Measurements from ENCODE around the gene LYZL1.
"Not testable (repeated sequence)": the region's sequence is repeated elsewhere in the genome, so short reads cannot be mapped to it uniquely, and the experiment has no call there.

Gene LYZL1

DNA sequence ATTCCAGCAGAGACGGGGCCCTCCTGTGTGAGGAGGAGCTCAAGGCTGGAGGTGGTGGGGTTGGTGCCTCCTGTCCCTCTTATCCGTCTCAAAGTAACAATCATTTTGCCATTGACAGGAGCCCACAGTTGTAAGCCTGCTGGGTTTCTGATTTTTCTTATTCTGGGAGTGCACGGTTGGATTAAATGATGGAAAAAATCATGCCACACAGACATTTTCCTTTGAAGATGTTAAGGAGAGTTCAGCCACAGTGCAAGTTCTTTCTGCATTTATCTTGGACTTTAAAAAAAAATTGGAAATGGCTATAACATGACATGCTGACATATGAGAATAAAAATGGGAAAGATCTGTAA, 8.4 kb upstream of the LYZL1 start:
- no peaks in the 10 kb centered on the region for H3K4me1 ChIP-seq (ENCODE audit: control insufficient read depth, insufficient read depth, low read length)
- H3K36me3 ChIP-seq (ENCODE audit: control insufficient read depth in 2 of 2, insufficient read depth in 2 of 2, low read length in 2 of 2) = no peaks in the 10 kb centered on the region
- H3K9ac ChIP-seq (ENCODE audit: low read length in 2 of 2) = no peak overlapping the region
- no peaks in the 10 kb centered on the region for H3K9me3 ChIP-seq (ENCODE audit: control insufficient read depth in 2 of 2, low read length in 2 of 2)
- no peak overlapping the region for H3K27ac ChIP-seq (ENCODE audit: low read length)
- no peak overlapping the region for H3K4me3 ChIP-seq (ENCODE audit: low read length in 2 of 2)
- H3K27me3 ChIP-seq (ENCODE audit: control insufficient read depth in 1 of 2, insufficient read depth in 2 of 2, low read length in 2 of 2) = no peaks in the 10 kb centered on the region

DNA sequence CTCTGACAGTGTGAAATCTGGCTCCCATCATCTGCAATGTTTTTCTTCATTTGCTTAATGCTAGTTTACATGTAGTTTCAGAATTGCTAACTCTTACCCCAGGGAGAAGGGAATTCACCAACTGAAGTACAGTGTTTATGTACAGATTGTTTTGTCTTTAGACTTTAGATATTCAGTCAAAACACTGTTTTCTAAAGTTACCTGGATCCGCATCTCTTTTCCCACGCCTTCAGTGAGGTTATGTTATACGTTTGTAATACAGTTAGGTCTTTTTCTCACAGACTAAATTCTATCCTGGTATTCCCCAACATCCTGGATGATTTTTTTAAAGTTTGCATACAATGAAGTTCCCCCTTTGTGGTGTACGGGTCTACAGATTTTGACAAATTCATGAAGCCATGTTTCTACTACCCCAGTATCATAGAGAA, 3.2 kb upstream of the LYZL1 start:
- no peaks in the 10 kb centered on the region for H3K9me3 ChIP-seq (ENCODE audit: control insufficient read depth in 2 of 2, low read length in 2 of 2)
- no peak overlapping the region for H3K9ac ChIP-seq (ENCODE audit: low read length in 2 of 2)
- no peak overlapping the region for H3K27ac ChIP-seq (ENCODE audit: low read length)
- H3K27me3 ChIP-seq (ENCODE audit: control insufficient read depth in 1 of 2, insufficient read depth in 2 of 2, low read length in 2 of 2) = no peaks in the 10 kb centered on the region
- H3K4me3 ChIP-seq (ENCODE audit: low read length in 2 of 2) = no peak overlapping the region
- no peaks in the 10 kb centered on the region for H3K4me1 ChIP-seq (ENCODE audit: control insufficient read depth, insufficient read depth, low read length)
- no peaks in the 10 kb centered on the region for H3K36me3 ChIP-seq (ENCODE audit: control insufficient read depth in 2 of 2, insufficient read depth in 2 of 2, low read length in 2 of 2)

DNA sequence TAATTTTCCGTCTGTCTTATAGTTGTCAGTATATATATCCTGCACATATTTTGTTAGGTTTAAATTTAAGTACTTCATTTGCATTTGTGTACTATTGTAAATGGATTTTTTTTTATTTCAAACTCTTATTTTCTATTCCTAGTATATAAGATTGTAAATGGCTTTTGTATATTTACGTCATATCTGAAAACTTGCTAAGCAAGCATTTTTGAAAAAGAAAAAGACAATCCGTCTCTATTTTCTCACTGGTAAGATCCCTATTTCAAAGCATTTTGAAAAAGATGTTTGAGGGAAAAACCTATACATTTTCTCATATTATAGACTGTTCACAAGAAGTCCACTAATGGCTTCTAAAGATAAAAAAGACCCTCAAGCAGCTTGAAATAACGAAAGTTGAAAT, 1.2 kb upstream of the LYZL1 start:
- Histone ChIP-seq H3K36me3 (ENCODE audit: control insufficient read depth in 2 of 2, insufficient read depth in 2 of 2, low read length in 2 of 2) (no peaks in the 10 kb centered on the region), H3K4me3 (ENCODE audit: low read length in 2 of 2) (no peak overlapping the region), H3K9ac (ENCODE audit: low read length in 2 of 2) (no peak overlapping the region), H3K27me3 (ENCODE audit: control insufficient read depth in 1 of 2, insufficient read depth in 2 of 2, low read length in 2 of 2) (no peaks in the 10 kb centered on the region), H3K27ac (ENCODE audit: low read length) (no peak overlapping the region), H3K9me3 (ENCODE audit: control insufficient read depth in 2 of 2, low read length in 2 of 2) (no peaks in the 10 kb centered on the region), H3K4me1 (ENCODE audit: control insufficient read depth, insufficient read depth, low read length) (no peaks in the 10 kb centered on the region)

GRCh38 chr10:29291561-29291960, 2.7 kb downstream of the LYZL1 start:
- H3K27me3 ChIP-seq (ENCODE audit: control insufficient read depth in 1 of 2, insufficient read depth in 2 of 2, low read length in 2 of 2); H3K4me1 ChIP-seq (ENCODE audit: control insufficient read depth, insufficient read depth, low read length); H3K9me3 ChIP-seq (ENCODE audit: control insufficient read depth in 2 of 2, low read length in 2 of 2); H3K36me3 ChIP-seq (ENCODE audit: control insufficient read depth in 2 of 2, insufficient read depth in 2 of 2, low read length in 2 of 2); H3K9ac ChIP-seq (ENCODE audit: low read length in 2 of 2); H3K27ac ChIP-seq (ENCODE audit: low read length); H3K4me3 ChIP-seq (ENCODE audit: low read length in 2 of 2): not testable (repeated sequence)

- not testable (repeated sequence) for H3K27me3 ChIP-seq (ENCODE audit: control insufficient read depth in 1 of 2, insufficient read depth in 2 of 2, low read length in 2 of 2); H3K4me1 ChIP-seq (ENCODE audit: control insufficient read depth, insufficient read depth, low read length); H3K27ac ChIP-seq (ENCODE audit: low read length); H3K9ac ChIP-seq (ENCODE audit: low read length in 2 of 2); H3K4me3 ChIP-seq (ENCODE audit: low read length in 2 of 2); H3K36me3 ChIP-seq (ENCODE audit: control insufficient read depth in 2 of 2, insufficient read depth in 2 of 2, low read length in 2 of 2); H3K9me3 ChIP-seq (ENCODE audit: control insufficient read depth in 2 of 2, low read length in 2 of 2)
Observed at GRCh38 chr10:29292406-29292805, 3.5 kb downstream of the LYZL1 start.

DNA sequence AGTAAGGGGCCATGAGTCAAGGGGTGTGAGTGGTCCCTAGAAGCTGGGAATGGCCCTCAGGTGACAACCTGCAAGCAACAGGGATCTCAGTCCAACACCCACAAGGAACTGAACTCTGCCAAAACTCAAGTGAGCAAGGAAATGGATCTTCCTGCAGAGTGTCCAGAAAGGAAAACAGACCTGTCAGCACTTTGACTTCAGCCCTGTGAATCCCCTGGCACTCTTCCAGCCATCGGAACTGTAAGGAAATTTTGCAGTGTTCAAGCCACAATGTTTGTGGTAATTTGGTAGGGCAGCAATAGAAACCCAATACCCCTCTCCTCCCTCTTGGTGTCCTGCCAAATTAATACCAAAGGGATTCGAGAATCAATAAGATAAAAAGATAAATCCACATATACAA, 6.9 kb downstream of the LYZL1 start:
- no peak overlapping the region for H3K9ac ChIP-seq (ENCODE audit: low read length in 2 of 2)
- H3K27ac ChIP-seq (ENCODE audit: low read length) = no peak overlapping the region
- no peaks in the 10 kb centered on the region for H3K4me1 ChIP-seq (ENCODE audit: control insufficient read depth, insufficient read depth, low read length)
- H3K4me3 ChIP-seq (ENCODE audit: low read length in 2 of 2) = no peak overlapping the region
- peaks cover 6 to 15% of the 10 kb centered on the region in 2 donors for H3K9me3 ChIP-seq (ENCODE audit: control insufficient read depth in 2 of 2, low read length in 2 of 2)
- no peaks in the 10 kb centered on the region for H3K27me3 ChIP-seq (ENCODE audit: control insufficient read depth in 1 of 2, insufficient read depth in 2 of 2, low read length in 2 of 2)
- H3K36me3 ChIP-seq (ENCODE audit: control insufficient read depth in 2 of 2, insufficient read depth in 2 of 2, low read length in 2 of 2) = no peaks in the 10 kb centered on the region

DNA sequence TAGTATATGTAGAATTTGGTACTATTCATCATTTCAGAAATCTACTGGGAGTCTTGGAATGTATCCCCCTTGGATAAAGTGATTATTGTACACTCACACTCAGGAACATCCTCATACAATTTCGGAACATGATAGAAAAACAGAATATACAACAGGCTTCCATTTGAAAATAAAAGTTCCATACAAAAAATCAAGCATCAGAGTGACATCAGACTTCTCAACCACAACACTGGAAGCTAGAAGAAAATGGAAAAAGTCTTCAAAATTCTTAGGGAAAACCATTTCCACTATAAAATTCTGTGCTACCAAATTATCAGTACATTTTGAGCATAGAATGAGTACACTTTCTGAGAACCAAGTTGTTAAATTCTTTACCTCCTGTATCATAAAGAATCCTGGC, 8.8 kb downstream of the LYZL1 start:
- Histone ChIP-seq H3K4me1 (ENCODE audit: control insufficient read depth, insufficient read depth, low read length) (no peaks in the 10 kb centered on the region), H3K9ac (ENCODE audit: low read length in 2 of 2) (no peak overlapping the region), H3K27ac (ENCODE audit: low read length) (no peak overlapping the region), H3K4me3 (ENCODE audit: low read length in 2 of 2) (no peak overlapping the region), H3K36me3 (ENCODE audit: control insufficient read depth in 2 of 2, insufficient read depth in 2 of 2, low read length in 2 of 2) (no peaks in the 10 kb centered on the region), H3K9me3 (ENCODE audit: control insufficient read depth in 2 of 2, low read length in 2 of 2) (peaks cover 6 to 19% of the 10 kb centered on the region in 2 donors), H3K27me3 (ENCODE audit: control insufficient read depth in 1 of 2, insufficient read depth in 2 of 2, low read length in 2 of 2) (no peaks in the 10 kb centered on the region)

DNA sequence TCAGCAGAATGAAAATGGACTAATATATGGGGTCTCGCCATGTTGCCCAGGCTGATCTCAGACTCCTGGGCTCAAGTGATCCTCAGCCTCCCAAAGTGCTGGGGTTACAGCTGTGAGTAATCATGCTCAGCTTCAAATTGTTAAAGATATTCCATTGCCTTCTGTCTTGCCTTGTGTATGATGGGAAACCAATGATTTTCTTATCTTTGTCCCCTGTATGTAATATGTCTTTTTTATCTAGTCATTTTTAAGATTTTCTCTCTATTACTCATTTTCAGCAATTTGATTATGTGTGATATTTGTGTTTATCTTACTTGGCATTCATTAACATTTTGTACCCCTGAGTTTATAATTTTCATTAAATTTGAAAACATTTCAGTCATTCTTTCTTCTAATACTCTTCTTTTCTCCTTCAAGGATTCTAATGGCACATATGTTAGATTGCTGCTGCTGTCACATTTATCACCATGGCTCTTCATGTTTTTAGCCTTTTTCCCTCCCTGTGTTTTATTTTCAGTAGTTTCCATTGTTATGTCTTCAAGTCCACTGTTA, 12.6 kb downstream of the LYZL1 start:
- no peak overlapping the region for H3K4me3 ChIP-seq (ENCODE audit: low read length in 2 of 2)
- H3K4me1 ChIP-seq (ENCODE audit: control insufficient read depth, insufficient read depth, low read length) = no peaks in the 10 kb centered on the region
- H3K36me3 ChIP-seq (ENCODE audit: control insufficient read depth in 2 of 2, insufficient read depth in 2 of 2, low read length in 2 of 2) = no peaks in the 10 kb centered on the region
- no peak overlapping the region for H3K9ac ChIP-seq (ENCODE audit: low read length in 2 of 2)
- no peaks in the 10 kb centered on the region for H3K27me3 ChIP-seq (ENCODE audit: control insufficient read depth in 1 of 2, insufficient read depth in 2 of 2, low read length in 2 of 2)
- H3K9me3 ChIP-seq (ENCODE audit: control insufficient read depth in 2 of 2, low read length in 2 of 2) = peaks cover 0 to 12% of the 10 kb centered on the region in 2 donors
- H3K27ac ChIP-seq (ENCODE audit: low read length) = no peak overlapping the region

DNA sequence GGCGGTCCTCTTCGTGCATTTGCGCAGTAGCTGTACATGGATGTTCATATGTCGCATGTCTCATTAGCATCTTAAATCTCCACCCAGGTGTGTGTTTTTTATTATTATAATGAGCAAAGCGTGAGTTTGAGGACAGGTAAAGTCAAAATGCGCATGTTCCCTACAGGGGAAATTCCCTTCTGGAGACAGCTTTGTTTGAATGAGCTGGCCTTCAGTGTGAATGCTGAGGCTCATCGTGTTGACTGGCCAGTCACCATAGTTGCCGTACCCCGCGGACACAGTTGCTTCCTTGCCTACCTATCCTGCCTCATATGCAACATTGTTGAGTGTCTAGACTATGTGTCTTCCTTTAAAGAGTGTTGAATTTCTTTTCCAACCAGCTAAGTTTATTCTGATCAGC, 13.6 kb downstream of the LYZL1 start:
- no peaks in the 10 kb centered on the region for H3K36me3 ChIP-seq (ENCODE audit: control insufficient read depth in 2 of 2, insufficient read depth in 2 of 2, low read length in 2 of 2)
- no peak overlapping the region for H3K4me3 ChIP-seq (ENCODE audit: low read length in 2 of 2)
- H3K4me1 ChIP-seq (ENCODE audit: control insufficient read depth, insufficient read depth, low read length) = no peaks in the 10 kb centered on the region
- no peak overlapping the region for H3K9ac ChIP-seq (ENCODE audit: low read length in 2 of 2)
- no peak overlapping the region for H3K27ac ChIP-seq (ENCODE audit: low read length)
- H3K9me3 ChIP-seq (ENCODE audit: control insufficient read depth in 2 of 2, low read length in 2 of 2) = peaks cover 0 to 12% of the 10 kb centered on the region in 2 donors
- H3K27me3 ChIP-seq (ENCODE audit: control insufficient read depth in 1 of 2, insufficient read depth in 2 of 2, low read length in 2 of 2) = no peaks in the 10 kb centered on the region

DNA sequence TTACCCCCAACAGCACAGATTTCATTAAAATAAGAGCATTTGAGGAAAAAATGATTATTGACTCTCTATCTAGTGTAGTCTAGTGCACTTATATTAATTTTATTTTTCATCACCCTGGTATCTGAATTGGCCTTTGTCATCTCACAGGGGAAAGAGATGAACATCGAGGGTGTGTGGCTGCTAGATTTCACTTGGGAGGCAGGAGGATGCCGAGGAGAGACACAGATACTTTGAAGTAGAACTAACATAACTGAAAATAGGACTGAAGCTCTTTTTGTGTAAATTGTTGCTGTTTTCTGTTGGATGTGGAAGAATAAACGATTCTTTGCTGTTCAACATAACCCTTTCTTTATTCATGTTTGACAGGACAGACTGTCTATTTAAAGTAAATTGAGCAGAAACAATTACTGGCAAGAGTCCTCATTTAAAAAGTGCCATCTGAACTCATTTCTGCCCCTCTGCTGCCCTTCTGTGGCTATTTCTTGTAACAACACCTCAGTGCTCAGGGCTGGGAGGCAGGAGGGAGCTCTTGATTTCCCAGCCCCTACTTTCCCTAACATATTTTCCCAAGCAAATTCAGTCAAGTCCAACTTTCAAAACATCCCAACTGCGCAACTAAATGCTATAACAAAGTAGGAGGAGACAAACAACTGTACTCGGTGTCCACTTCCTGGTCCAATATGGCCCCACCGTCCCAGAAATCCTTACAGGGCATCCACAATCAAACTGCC, 15.6 kb downstream of the LYZL1 start:
- Histone ChIP-seq H3K27ac (ENCODE audit: low read length) (no peak overlapping the region), H3K36me3 (ENCODE audit: control insufficient read depth in 2 of 2, insufficient read depth in 2 of 2, low read length in 2 of 2) (no peaks in the 10 kb centered on the region), H3K9ac (ENCODE audit: low read length in 2 of 2) (peak overlapping the region in 1 of 2 donors; percentile 51), H3K27me3 (ENCODE audit: control insufficient read depth in 1 of 2, insufficient read depth in 2 of 2, low read length in 2 of 2) (peaks cover 0 to 2% of the 10 kb centered on the region in 2 donors), H3K4me1 (ENCODE audit: control insufficient read depth, insufficient read depth, low read length) (no peaks in the 10 kb centered on the region), H3K4me3 (ENCODE audit: low read length in 2 of 2) (no peak overlapping the region), H3K9me3 (ENCODE audit: control insufficient read depth in 2 of 2, low read length in 2 of 2) (peaks cover 0 to 4% of the 10 kb centered on the region in 2 donors)

DNA sequence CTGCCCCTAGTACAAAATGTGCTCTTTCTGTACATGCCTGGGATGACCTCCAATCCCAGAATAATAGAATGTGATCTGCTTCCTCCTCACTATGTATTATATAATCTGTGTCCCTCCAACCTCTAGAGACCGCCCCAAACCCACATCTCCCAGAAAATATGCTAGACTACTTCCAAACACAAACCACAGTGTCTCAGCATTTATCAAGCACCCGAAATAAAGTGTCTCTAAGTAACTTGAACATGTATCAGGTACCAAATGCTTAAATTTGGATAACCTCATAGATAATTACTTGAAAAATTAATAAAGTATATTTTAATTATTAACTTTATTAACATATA, 16.1 kb downstream of the LYZL1 start:
- H3K36me3 ChIP-seq (ENCODE audit: control insufficient read depth in 2 of 2, insufficient read depth in 2 of 2, low read length in 2 of 2) = no peaks in the 10 kb centered on the region
- no peaks in the 10 kb centered on the region for H3K4me1 ChIP-seq (ENCODE audit: control insufficient read depth, insufficient read depth, low read length)
- H3K4me3 ChIP-seq (ENCODE audit: low read length in 2 of 2) = no peak overlapping the region
- no peak overlapping the region for H3K27ac ChIP-seq (ENCODE audit: low read length)
- H3K27me3 ChIP-seq (ENCODE audit: control insufficient read depth in 1 of 2, insufficient read depth in 2 of 2, low read length in 2 of 2) = peaks cover 0 to 2% of the 10 kb centered on the region in 2 donors
- peak overlapping the region in 1 of 2 donors; percentile 51 for H3K9ac ChIP-seq (ENCODE audit: low read length in 2 of 2)
- H3K9me3 ChIP-seq (ENCODE audit: control insufficient read depth in 2 of 2, low read length in 2 of 2) = peaks cover 0 to 4% of the 10 kb centered on the region in 2 donors

Measured in stomach smooth muscle (tissue), 2 donors.